Panc1 (cell line): ENCODE measurements around the gene CREG1. TPM values are rescaled to one million over a fixed set of nuclear protein-coding genes. Genes with fewer than 3 reads are reported as not detected.

Source experiments
- ATAC-seq: fragments of 200-7000 bp; cut with Tn5 transposase; 2 replicates; pipeline ENCODE4 v1.9.1; 2020; ENCODE audit warnings: mild to moderate bottlenecking, moderate library complexity
- BruUV-seq: library from RNA; stranded (reverse); fragments of 400-500 nt; replicated peaks from 2 replicates; lab custom pipeline; 2021; lab: Mats Ljungman, UMichigan
- CTCF ChIA-PET: fragments of 300-600 bp; sonication (Branson Sonifier 250); formaldehyde crosslinking; loops from one replicate; lab custom pipeline; 2022; ENCODE audit warnings: antibody characterized with exemption; lab: Charles Lee
- POLR2A ChIA-PET: fragments of 300-600 bp; sonication (Branson Sonifier 250); formaldehyde crosslinking; loops from one replicate; lab custom pipeline; 2022; ENCODE audit warnings: antibody characterized with exemption; lab: Charles Lee
- DNase-seq: peaks from one replicate; pipeline ENCODE4 v3.0.0-alpha.2; 2010; ENCODE audit warnings: low read depth, low spot score
- H3K27ac ChIP-seq: 2 replicates; pipeline ENCODE4 v1.5.1; 2011; ENCODE audit warnings: mild to moderate bottlenecking, low read length, inconsistent platforms
- H3K27me3 ChIP-seq: fragments of 200-500 bp; sonication (Bioruptor generic); 2 replicates; pipeline ENCODE4 v1.6.0; 2014; ENCODE audit warnings: low read length, inconsistent platforms; ENCODE audit not compliant: control insufficient read depth, insufficient read depth
- H3K36me3 ChIP-seq: fragments of 200-500 bp; sonication (Bioruptor generic); 2 replicates; pipeline ENCODE4 v1.5.1; 2014; ENCODE audit warnings: inconsistent platforms, mild to moderate bottlenecking, low read length, moderate library complexity; ENCODE audit not compliant: control insufficient read depth, insufficient read depth
- H3K4me1 ChIP-seq: 2 replicates; pipeline ENCODE4 v1.5.1; 2011; ENCODE audit warnings: inconsistent platforms, mild to moderate bottlenecking, low read length, moderate library complexity; ENCODE audit not compliant: control insufficient read depth, insufficient read depth
- H3K4me3 ChIP-seq, 2 experiments: 2 replicates each; pipeline ENCODE4 v1.5.1; 2011 to 2012; ENCODE audit warnings: low read depth in 2 of 2, low read length in 2 of 2, mild to moderate bottlenecking in 2 of 2, inconsistent platforms in 1 of 2, moderate library complexity in 1 of 2
- H3K9me3 ChIP-seq: fragments of 200-500 bp; sonication (Bioruptor generic); 2 replicates; pipeline ENCODE4 v1.5.1; 2014; ENCODE audit warnings: low read depth, mild to moderate bottlenecking, inconsistent platforms, low read length, moderate library complexity; ENCODE audit not compliant: control insufficient read depth, insufficient read depth
- POLR2AphosphoS5 ChIP-seq: IDR thresholded peaks from 2 replicates; pipeline ENCODE4 v1.6.1; 2012; ENCODE audit warnings: mild to moderate bottlenecking, low read depth, low read length, moderate library complexity
- SIN3A ChIP-seq: IDR thresholded peaks from 2 replicates; pipeline ENCODE4 v1.6.1; 2012; ENCODE audit warnings: low read depth, mild to moderate bottlenecking, low read length, moderate library complexity, borderline replicate concordance; ENCODE audit not compliant: insufficient read depth
- TCF7L2 ChIP-seq: IDR thresholded peaks from 2 replicates; pipeline ENCODE4 v1.6.1; 2011; ENCODE audit warnings: mild to moderate bottlenecking, low read depth, low read length, inconsistent platforms
- in situ Hi-C: cut with HindIII; loops from 2 replicates; pipeline ENCODE4 v1.10.0; 2016; ENCODE audit warnings: low sequenced_read_pairs, low pct_unique_long_range_greater_than_20kb
- intact Hi-C: fragments of 100-400 bp; cut with micrococcal nuclease; formaldehyde crosslinking; loops from one replicate; pipeline ENCODE4 v1.10.0; 2022; ENCODE audit not compliant: unreplicated experiment
- total RNA-seq: library from RNA; stranded (reverse); gene quantifications from one replicate; pipeline ENCODE4 v1.2.1, GENCODE V29; 2021; ENCODE audit not compliant: unreplicated experiment
- TF ChIP-seq, protein P1 (sequence below), 2 experiments: IDR thresholded peaks; 2 replicates each; pipeline ENCODE4 v1.6.1; 2011 to 2012; ENCODE audit warnings: low read depth in 2 of 2, control low read depth in 1 of 2, low read length in 1 of 2, mild to moderate bottlenecking in 1 of 2, moderate library complexity in 1 of 2; ENCODE audit not compliant: insufficient read depth in 1 of 2
- TF ChIP-seq, protein P2 (sequence below): fragments of 450-650 bp; IDR thresholded peaks from 2 replicates; pipeline ENCODE4 v1.5.1; 2017; ENCODE audit warnings: mild to moderate bottlenecking

CREG1 gene
- total RNA-seq, 1 experiment from 2014 or later = 25.9 TPM

DNA sequence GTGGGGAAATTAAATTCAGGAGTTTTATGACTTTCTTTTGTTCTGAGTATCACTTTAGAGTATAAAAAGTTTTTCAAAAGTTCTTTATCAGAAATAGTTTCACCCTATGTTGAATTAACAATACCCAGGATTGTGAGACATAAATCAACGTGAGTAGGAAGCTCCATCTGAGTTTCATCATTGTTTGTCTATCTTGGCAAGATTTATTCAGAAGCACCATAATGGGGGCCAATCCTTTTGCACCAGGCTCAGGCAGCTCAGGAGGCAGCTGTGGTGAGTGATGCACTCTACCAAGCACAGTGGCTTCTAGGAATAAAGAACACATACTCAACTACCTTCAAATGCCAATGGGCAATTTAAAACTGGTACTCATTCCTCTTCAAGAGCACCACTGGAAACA is 12.0 kb downstream of the CREG1 start:
- in situ Hi-C loops = no loop called here
- POLR2A ChIA-PET = no interaction called here

DNA sequence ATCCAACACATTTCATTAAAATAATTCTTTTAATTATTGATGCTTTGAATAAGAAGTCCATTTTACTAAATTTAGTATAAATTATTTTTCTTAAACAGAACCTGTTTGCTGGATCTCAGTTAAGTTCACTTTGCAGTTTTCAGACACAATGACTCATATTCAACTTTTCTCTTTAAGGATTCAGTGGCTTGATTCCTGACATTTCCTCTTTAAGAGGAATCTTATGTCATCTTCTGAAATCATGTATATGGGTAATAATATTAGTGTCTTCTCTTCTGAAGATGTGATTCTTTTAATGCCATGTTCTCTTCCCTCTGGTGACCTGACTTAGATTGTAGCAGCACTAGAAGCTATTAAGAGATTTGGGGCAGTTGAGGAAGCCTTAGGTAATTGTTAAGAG is 12.6 kb downstream of the CREG1 start:
- Histone ChIP-seq H3K27me3 (no peaks in the 10 kb centered on the region), H3K4me3 (no peak overlapping the region), H3K9me3 (no peaks in the 10 kb centered on the region), H3K36me3 (no peaks in the 10 kb centered on the region), H3K27ac (no peak overlapping the region), H3K4me1 (no peaks in the 10 kb centered on the region)
- DNase-seq (no peak), ATAC-seq (no peak)
- CTCF ChIA-PET = no interaction called here
- intact Hi-C loops = no loop called here
- POLR2A ChIA-PET = no interaction called here
- in situ Hi-C loops = no loop called here
- TF ChIP-seq SIN3A (no peak), POLR2AphosphoS5 (no peak), TCF7L2 (no peak)
- TF ChIP-seq, protein P1, sequence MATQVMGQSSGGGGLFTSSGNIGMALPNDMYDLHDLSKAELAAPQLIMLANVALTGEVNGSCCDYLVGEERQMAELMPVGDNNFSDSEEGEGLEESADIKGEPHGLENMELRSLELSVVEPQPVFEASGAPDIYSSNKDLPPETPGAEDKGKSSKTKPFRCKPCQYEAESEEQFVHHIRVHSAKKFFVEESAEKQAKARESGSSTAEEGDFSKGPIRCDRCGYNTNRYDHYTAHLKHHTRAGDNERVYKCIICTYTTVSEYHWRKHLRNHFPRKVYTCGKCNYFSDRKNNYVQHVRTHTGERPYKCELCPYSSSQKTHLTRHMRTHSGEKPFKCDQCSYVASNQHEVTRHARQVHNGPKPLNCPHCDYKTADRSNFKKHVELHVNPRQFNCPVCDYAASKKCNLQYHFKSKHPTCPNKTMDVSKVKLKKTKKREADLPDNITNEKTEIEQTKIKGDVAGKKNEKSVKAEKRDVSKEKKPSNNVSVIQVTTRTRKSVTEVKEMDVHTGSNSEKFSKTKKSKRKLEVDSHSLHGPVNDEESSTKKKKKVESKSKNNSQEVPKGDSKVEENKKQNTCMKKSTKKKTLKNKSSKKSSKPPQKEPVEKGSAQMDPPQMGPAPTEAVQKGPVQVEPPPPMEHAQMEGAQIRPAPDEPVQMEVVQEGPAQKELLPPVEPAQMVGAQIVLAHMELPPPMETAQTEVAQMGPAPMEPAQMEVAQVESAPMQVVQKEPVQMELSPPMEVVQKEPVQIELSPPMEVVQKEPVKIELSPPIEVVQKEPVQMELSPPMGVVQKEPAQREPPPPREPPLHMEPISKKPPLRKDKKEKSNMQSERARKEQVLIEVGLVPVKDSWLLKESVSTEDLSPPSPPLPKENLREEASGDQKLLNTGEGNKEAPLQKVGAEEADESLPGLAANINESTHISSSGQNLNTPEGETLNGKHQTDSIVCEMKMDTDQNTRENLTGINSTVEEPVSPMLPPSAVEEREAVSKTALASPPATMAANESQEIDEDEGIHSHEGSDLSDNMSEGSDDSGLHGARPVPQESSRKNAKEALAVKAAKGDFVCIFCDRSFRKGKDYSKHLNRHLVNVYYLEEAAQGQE (IDR thresholded peaks at IDR 0.05; ENCODE audit: insufficient read depth in 1 of 2, low read depth in 2 of 2, low read length in 1 of 2) = no peak
- TF ChIP-seq, protein P2, sequence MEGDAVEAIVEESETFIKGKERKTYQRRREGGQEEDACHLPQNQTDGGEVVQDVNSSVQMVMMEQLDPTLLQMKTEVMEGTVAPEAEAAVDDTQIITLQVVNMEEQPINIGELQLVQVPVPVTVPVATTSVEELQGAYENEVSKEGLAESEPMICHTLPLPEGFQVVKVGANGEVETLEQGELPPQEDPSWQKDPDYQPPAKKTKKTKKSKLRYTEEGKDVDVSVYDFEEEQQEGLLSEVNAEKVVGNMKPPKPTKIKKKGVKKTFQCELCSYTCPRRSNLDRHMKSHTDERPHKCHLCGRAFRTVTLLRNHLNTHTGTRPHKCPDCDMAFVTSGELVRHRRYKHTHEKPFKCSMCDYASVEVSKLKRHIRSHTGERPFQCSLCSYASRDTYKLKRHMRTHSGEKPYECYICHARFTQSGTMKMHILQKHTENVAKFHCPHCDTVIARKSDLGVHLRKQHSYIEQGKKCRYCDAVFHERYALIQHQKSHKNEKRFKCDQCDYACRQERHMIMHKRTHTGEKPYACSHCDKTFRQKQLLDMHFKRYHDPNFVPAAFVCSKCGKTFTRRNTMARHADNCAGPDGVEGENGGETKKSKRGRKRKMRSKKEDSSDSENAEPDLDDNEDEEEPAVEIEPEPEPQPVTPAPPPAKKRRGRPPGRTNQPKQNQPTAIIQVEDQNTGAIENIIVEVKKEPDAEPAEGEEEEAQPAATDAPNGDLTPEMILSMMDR = no peak
- no TSS peak for BruUV-seq

More for the DNA sequence above, 12.0 kb downstream of the CREG1 start:
- H3K4me3 ChIP-seq = no peak overlapping the region
- intact Hi-C loops = no loop called here
- CTCF ChIA-PET = no interaction called here
- BruUV-seq = no TSS peak
- H3K9me3 ChIP-seq = no peaks in the 10 kb centered on the region
- DNase-seq (no peak), ATAC-seq (no peak)
- no peaks in the 10 kb centered on the region for H3K36me3 ChIP-seq
- H3K4me1 ChIP-seq = no peaks in the 10 kb centered on the region
- no peak overlapping the region for H3K27ac ChIP-seq
- no peaks in the 10 kb centered on the region for H3K27me3 ChIP-seq
- TF ChIP-seq, protein P1 (IDR thresholded peaks at IDR 0.05; ENCODE audit: insufficient read depth in 1 of 2, low read depth in 2 of 2, low read length in 1 of 2) = no peak
- TF ChIP-seq, protein P2 = no peak
- TF ChIP-seq SIN3A (no peak), POLR2AphosphoS5 (no peak), TCF7L2 (no peak)
